H9 (cell line): ENCODE measurements around the gene ACR. TPM values are rescaled to one million over a fixed set of nuclear protein-coding genes. Genes with fewer than 3 reads are reported as not detected.
"Not testable (repeated sequence)": the region's sequence is repeated elsewhere in the genome, so short reads cannot be mapped to it uniquely, and the experiment has no call there.

ENCODE experiments used
- DNase-seq: peaks from one replicate; pipeline ENCODE4 v3.0.0-alpha.2; 2017
- H2AFZ ChIP-seq: one replicate; pipeline ENCODE4 v1.6.1; 2013; ENCODE audit warnings: mild to moderate bottlenecking, low read length, control low read depth, moderate library complexity
- H2AK5ac ChIP-seq: 2 replicates; pipeline ENCODE4 v1.6.1; 2013; ENCODE audit warnings: low read length, control low read depth, mixed read lengths; ENCODE audit not compliant: insufficient read length
- H2BK120ac ChIP-seq: one replicate; pipeline ENCODE4 v1.6.1; 2013; ENCODE audit warnings: low read depth, mild to moderate bottlenecking, low read length, control low read depth, inconsistent platforms; ENCODE audit not compliant: poor library complexity, severe bottlenecking
- H2BK12ac ChIP-seq: 2 replicates; pipeline ENCODE4 v1.6.1; 2013; ENCODE audit warnings: low read length, control low read depth, mixed read lengths, low read depth; ENCODE audit not compliant: insufficient read length
- H2BK15ac ChIP-seq: 2 replicates; pipeline ENCODE4 v1.6.1; 2013; ENCODE audit warnings: low read depth, low read length, control low read depth
- H2BK20ac ChIP-seq: one replicate; pipeline ENCODE4 v1.6.1; 2013; ENCODE audit warnings: low read depth, mild to moderate bottlenecking, low read length, control low read depth, inconsistent platforms; ENCODE audit not compliant: poor library complexity, severe bottlenecking
- H2BK5ac ChIP-seq: 2 replicates; pipeline ENCODE4 v1.6.1; 2013; ENCODE audit warnings: low read length, control low read depth, mixed read lengths; ENCODE audit not compliant: insufficient read length
- H3K14ac ChIP-seq: 2 replicates; pipeline ENCODE4 v1.6.1; 2013; ENCODE audit warnings: low read length, control low read depth; ENCODE audit not compliant: insufficient read depth
- H3K18ac ChIP-seq: 2 replicates; pipeline ENCODE4 v1.6.1; 2013; ENCODE audit warnings: low read depth, mild to moderate bottlenecking, mixed read lengths, low read length, control low read depth; ENCODE audit not compliant: insufficient read length
- H3K23ac ChIP-seq: 2 replicates; pipeline ENCODE4 v1.6.1; 2013; ENCODE audit warnings: low read length, control low read depth, mixed read lengths, low read depth; ENCODE audit not compliant: insufficient read length
- H3K23me2 ChIP-seq: 2 replicates; pipeline ENCODE4 v1.6.1; 2013; ENCODE audit warnings: low read depth, mild to moderate bottlenecking, mixed read lengths, low read length, control low read depth; ENCODE audit not compliant: insufficient read length, poor library complexity, severe bottlenecking
- H3K27ac ChIP-seq: 2 replicates; pipeline ENCODE4 v1.5.1; 2013; ENCODE audit warnings: low read length, control low read depth, mixed read lengths, low read depth; ENCODE audit not compliant: insufficient read length
- H3K27me3 ChIP-seq: 2 replicates; pipeline ENCODE4 v1.6.1; 2013; ENCODE audit warnings: low read length, control low read depth, inconsistent platforms; ENCODE audit not compliant: insufficient read depth
- H3K4ac ChIP-seq: 2 replicates; pipeline ENCODE4 v1.6.1; 2013; ENCODE audit warnings: low read depth, mild to moderate bottlenecking, control low read depth, inconsistent platforms, low read length, moderate library complexity
- H3K4me1 ChIP-seq: 2 replicates; pipeline ENCODE4 v1.6.1; 2013; ENCODE audit warnings: low read length, control low read depth, inconsistent platforms; ENCODE audit not compliant: insufficient read depth
- H3K4me2 ChIP-seq: 2 replicates; pipeline ENCODE4 v1.6.1; 2013; ENCODE audit warnings: low read length, control low read depth, mixed read lengths; ENCODE audit not compliant: insufficient read length, insufficient read depth
- H3K56ac ChIP-seq: 2 replicates; pipeline ENCODE4 v1.6.1; 2013; ENCODE audit warnings: low read depth, mild to moderate bottlenecking, mixed read lengths, low read length, control low read depth; ENCODE audit not compliant: insufficient read length
- H3K79me1 ChIP-seq: 2 replicates; pipeline ENCODE4 v1.6.1; 2013; ENCODE audit warnings: low read depth, mild to moderate bottlenecking, moderate library complexity, low read length, control low read depth, inconsistent platforms; ENCODE audit not compliant: insufficient read depth, poor library complexity, severe bottlenecking
- H3K79me2 ChIP-seq: 2 replicates; pipeline ENCODE4 v1.6.1; 2013; ENCODE audit warnings: low read length, control low read depth, inconsistent platforms; ENCODE audit not compliant: insufficient read depth
- H3K9ac ChIP-seq: 2 replicates; pipeline ENCODE4 v1.6.1; 2013; ENCODE audit warnings: low read length, control low read depth, mixed read lengths; ENCODE audit not compliant: insufficient read length; ENCODE audit errors: extremely low read depth
- H3K9me3 ChIP-seq: one replicate; pipeline ENCODE4 v1.6.1; 2013; ENCODE audit warnings: low read depth, low read length, inconsistent platforms; ENCODE audit not compliant: control insufficient read depth
- H3T11ph ChIP-seq: one replicate; pipeline ENCODE4 v1.6.1; 2013; ENCODE audit warnings: mild to moderate bottlenecking, low read length, control low read depth, inconsistent platforms
- H4K20me1 ChIP-seq: one replicate; pipeline ENCODE4 v1.6.1; 2013; ENCODE audit not compliant: control insufficient read depth, insufficient read length, insufficient read depth
- H4K5ac ChIP-seq: 2 replicates; pipeline ENCODE4 v1.6.1; 2013; ENCODE audit warnings: low read depth, mild to moderate bottlenecking, mixed read lengths, low read length, control low read depth; ENCODE audit not compliant: insufficient read length
- H4K8ac ChIP-seq: replicated peaks from 2 replicates; pipeline ENCODE4 v1.6.1; 2013; ENCODE audit warnings: low read length, control low read depth, mixed read lengths, low read depth; ENCODE audit not compliant: insufficient read length
- H4K91ac ChIP-seq: 2 replicates; pipeline ENCODE4 v1.6.1; 2013; ENCODE audit warnings: low read depth, mild to moderate bottlenecking, moderate library complexity, mixed read lengths, low read length, control low read depth; ENCODE audit not compliant: insufficient read length
- H3K27ac Mint-ChIP-seq, 3 experiments: 2 replicates in 2 of 3; 3 replicates in 1 of 3; pipeline ENCODE4 v1.8.0; 2020 to 2021; ENCODE audit warnings: mixed read lengths in 3 of 3, mild to moderate bottlenecking in 1 of 3, moderate library complexity in 1 of 3
- H3K27me3 Mint-ChIP-seq: 2 replicates; pipeline ENCODE4 v1.8.0; 2021; ENCODE audit warnings: low read depth, mild to moderate bottlenecking, moderate library complexity, mixed read lengths
- H3K36me3 Mint-ChIP-seq, 3 experiments: 2 replicates in 2 of 3; 3 replicates in 1 of 3; pipeline ENCODE4 v1.8.0; 2020 to 2021; ENCODE audit warnings: low read depth in 3 of 3, mixed read lengths in 3 of 3; ENCODE audit not compliant: insufficient read depth in 1 of 3
- H3K4me1 Mint-ChIP-seq, 2 experiments: 2 replicates each; pipeline ENCODE4 v1.8.0; 2020; ENCODE audit warnings: mixed read lengths in 2 of 2
- H3K4me3 Mint-ChIP-seq, 2 experiments: 2 replicates in 1 of 2; 3 replicates in 1 of 2; pipeline ENCODE4 v1.8.0; 2020 to 2021; ENCODE audit warnings: mild to moderate bottlenecking in 2 of 2, mixed read lengths in 2 of 2, moderate library complexity in 1 of 2
- H3K9me3 Mint-ChIP-seq, 2 experiments: 2 replicates in 1 of 2; 3 replicates in 1 of 2; pipeline ENCODE4 v1.8.0; 2020; ENCODE audit warnings: mild to moderate bottlenecking in 2 of 2, mixed read lengths in 2 of 2, moderate library complexity in 1 of 2
- CTCF ChIP-seq: fragments of 200-600 bp; sonication (generic); conservative IDR thresholded peaks from 3 replicates; pipeline ENCODE4 v1.8.0; 2021; ENCODE audit warnings: antibody characterized with exemption, mild to moderate bottlenecking
- WGBS: extraction: QIAGEN DNeasy Blood & Tissue Kit; methylation state at CpG from one replicate; pipeline ENCODE4 v1.1.7; 2013; ENCODE audit warnings: missing lambda C conversion rate, low lambda C conversion rate, mixed read lengths; ENCODE audit not compliant: insufficient read length; ENCODE audit errors: extremely low coverage; 5-methylcytosine and 5-hydroxymethylcytosine counted together
- total RNA-seq: library from RNA; stranded (reverse); gene quantifications from 2 replicates; pipeline ENCODE4 v1.2.1, GENCODE V29; 2021

The ACR gene
- total RNA-seq, 1 experiment from 2014 or later, result 0.35 TPM

DNA sequence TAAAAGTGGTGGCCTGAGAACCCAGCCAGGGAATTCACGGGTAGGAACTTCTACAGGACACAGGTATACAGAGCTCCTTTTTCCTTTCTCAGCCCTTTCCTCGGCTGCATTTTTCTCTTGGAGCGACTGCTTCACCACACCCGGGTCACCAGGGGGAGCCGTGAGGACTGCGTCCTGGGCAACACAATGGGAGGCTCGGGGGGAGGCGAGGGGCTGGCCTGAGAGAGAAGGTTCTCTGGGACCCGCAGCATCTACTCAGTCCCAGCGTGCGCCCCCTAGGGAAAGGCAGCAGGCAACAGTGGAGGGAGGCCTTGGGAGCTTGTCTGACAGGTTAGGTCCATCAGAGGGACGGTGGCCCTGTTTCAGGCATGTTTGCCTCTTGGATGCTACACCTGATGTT lies 37.1 kb downstream of the ACR start:
- not testable (repeated sequence) for H3K27ac Mint-ChIP-seq

GRCh38 chr22:50777631-50778030 lies 39.6 kb downstream of the ACR start:
- H3K4me3 Mint-ChIP-seq, H3K4me1 Mint-ChIP-seq, H3K79me1 ChIP-seq, H3K9me3 Mint-ChIP-seq, H3K56ac ChIP-seq, DNase-seq, H3K9me3 ChIP-seq, H4K8ac ChIP-seq, H3K27me3 ChIP-seq, H2BK15ac ChIP-seq, H3K4me2 ChIP-seq, H3K4ac ChIP-seq, H3K27ac Mint-ChIP-seq, H2BK20ac ChIP-seq, H2BK120ac ChIP-seq, H3K9ac ChIP-seq, H3K27ac ChIP-seq, H2BK12ac ChIP-seq, H4K20me1 ChIP-seq, H2BK5ac ChIP-seq, H3K4me1 ChIP-seq, H2AK5ac ChIP-seq, H4K5ac ChIP-seq, H2AFZ ChIP-seq, H3K79me2 ChIP-seq, H3K14ac ChIP-seq, H3K18ac ChIP-seq, H4K91ac ChIP-seq, H3K36me3 Mint-ChIP-seq, H3K23me2 ChIP-seq, H3K27me3 Mint-ChIP-seq, H3T11ph ChIP-seq, H3K23ac ChIP-seq: not testable (repeated sequence)
- no CpG with 5 or more reads among the region's 5 CpGs for WGBS

More for the DNA sequence above, 37.1 kb downstream of the ACR start:
- not testable (repeated sequence) for H2AK5ac ChIP-seq, H3K4me3 Mint-ChIP-seq, H3K4ac ChIP-seq, H3K23me2 ChIP-seq, H4K5ac ChIP-seq, H3K4me1 Mint-ChIP-seq, H3K18ac ChIP-seq, H3K56ac ChIP-seq, H3K79me2 ChIP-seq, H3K9ac ChIP-seq, H2BK20ac ChIP-seq, H2AFZ ChIP-seq, H2BK15ac ChIP-seq, H3K27me3 ChIP-seq, H4K91ac ChIP-seq, H3K79me1 ChIP-seq, H2BK120ac ChIP-seq, H3K14ac ChIP-seq, H2BK12ac ChIP-seq, H3T11ph ChIP-seq, H4K20me1 ChIP-seq, H3K4me2 ChIP-seq, H3K27ac ChIP-seq, H3K4me1 ChIP-seq, H3K36me3 Mint-ChIP-seq, H3K9me3 Mint-ChIP-seq, H2BK5ac ChIP-seq, H4K8ac ChIP-seq, H3K23ac ChIP-seq, H3K9me3 ChIP-seq, H3K27me3 Mint-ChIP-seq
- peak; percentile 94 for DNase-seq
- WGBS, result no CpG with 5 or more reads among the region's 12 CpGs
- TF ChIP-seq CTCF, result peak; percentile 80
